Amniotic stem cell (primary cell): ENCODE data around the gene PHF20.
"Not testable (repeated sequence)": the region's sequence is repeated elsewhere in the genome, so short reads cannot be mapped to it uniquely, and the experiment has no call there.

Experiments used
- DNase-seq: peaks from one replicate; lab custom pipeline; 2025; lab: John Stamatoyannopoulos, UW

The PHF20 gene

DNA sequence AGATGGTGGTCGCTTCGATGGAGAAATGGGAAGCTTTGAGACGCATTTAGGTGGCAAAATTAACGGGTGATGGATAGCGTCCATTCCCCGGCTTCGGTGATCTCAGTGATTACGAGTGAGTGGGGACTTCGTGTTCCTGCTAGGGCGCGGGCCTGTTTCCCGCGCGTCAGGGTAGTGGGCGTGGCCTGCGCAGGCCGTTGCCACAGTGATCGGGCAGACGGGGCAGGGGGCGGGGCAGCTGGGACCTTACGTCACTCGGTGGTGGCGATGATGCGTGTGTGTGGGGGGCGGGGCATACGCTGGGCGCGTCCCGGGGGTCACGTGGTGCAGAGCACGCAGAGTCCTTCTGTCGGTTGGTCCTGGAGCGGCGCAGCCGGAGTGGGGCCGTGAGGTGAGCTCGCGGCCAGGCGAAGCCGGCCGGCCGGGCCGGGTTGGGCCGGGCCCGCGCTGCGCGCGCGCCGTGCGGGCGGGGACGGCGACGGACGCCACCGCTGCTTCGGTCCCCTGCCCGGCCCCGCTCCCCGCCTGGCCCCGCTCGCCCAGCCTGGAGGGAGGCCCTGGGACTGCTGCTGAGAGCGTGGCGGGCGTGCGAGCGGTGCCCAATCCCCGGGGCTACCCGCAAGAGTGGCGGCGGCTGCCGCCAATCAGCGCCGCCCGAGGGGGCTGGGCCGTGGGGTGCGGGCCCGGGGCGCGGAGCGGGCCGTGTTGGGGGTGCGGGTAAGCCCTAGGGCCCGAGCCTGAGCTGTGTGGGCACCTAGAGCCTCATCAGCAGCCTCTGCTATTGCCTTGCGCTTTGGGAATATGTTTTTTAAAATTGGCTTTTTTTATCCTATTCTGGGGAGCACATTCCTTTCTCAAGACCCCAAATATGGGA is at the start of gene PHF20:
TSS of gene PHF20 (plus strand) at position 327 of the 874 bp plus-strand sequence. CDS start 29,508 bp downstream, outside the sequence.
- peak; percentile 97 for DNase-seq

DNA sequence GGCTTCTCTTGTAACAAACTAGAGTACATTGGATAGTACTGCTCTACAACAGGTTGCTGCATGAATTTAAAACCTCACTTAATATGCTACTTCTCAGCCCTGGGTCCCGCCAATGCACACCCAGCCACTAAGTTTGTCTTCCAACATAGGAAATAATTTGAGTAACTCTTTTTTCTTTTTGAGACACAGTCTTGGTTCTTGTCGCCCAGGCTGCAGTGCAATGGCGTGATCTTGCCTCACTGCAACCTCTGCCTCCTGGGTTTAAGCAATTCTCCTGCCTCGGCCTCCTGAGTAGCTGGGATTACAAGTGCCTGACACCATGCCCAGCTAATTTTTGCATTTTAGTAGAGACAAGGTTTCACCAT is 48.6 kb upstream of the PHF20 start:
- DNase-seq, result not testable (repeated sequence)

DNA sequence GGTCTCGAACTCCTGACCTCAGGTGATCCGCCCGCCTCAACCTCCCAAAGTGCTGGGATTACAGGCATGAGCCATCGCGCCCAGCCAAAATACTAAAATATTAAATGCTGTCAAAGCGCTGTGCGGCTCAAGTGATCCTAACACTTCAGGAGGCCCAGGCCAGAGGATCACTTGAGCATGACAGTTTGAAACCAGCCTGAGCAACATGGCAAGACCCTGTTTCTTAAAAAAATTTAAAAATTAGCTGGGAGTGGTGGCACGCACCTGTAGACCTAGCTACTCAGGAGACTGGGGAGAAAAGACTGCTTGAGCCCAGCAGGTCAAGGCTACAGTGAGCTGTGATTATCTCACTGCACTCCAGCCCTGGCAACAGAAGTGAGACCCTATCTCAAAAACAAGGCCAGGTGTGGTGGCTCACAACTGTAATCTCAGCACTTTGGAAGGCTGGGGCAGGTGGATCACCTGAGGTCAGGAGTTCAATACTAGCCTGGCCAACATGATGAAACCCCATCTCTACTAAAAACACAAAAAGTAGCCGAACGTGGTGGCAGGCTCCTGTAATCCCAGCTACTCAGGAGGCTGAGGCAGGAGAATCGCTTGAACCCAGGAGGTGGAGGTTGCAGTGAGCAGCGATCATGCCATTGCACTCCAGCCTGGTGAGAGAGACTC is 48.0 kb upstream of the PHF20 start:
- DNase-seq, result not testable (repeated sequence)

DNA sequence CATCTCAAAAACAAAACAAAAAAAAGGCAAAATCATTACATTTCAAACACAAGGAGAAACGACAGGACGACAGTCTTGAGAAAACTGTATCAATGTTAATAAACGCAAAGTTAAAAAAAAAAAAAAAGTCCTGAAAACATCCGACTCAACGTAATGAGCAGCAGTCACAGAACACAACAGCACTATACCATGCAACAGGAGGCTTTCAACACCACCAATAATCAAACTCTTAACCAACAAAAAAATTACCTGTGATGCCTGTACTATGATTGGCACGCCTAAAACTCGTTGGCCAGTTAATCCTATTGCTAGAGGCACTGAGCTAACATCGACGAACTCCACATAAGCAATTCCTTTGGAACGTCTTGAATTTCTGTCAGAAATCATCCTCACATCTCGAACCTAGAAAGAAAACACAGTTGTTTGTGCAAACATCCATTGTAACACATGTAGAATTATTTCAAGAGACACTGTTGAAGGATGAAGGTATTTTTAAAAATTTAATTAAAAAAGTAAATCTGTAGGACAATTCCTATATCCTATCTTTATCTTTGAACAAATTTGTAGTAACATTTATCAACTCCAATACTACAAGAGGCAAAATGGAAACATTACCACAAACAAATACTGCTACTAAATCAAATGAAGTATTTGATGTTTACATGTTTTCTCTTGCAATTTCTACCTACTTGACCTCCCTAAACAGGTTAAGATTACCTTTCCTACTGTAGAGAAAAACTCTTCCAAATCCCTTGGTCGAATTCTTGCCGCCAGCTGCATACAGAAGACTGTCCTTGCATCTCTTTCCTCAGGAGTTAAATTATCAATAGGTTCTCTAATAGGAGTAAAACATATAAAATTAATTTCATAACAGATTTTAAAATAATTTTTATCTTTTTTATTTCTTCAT is 47.2 kb upstream of the PHF20 start:
- no peak for DNase-seq

DNA sequence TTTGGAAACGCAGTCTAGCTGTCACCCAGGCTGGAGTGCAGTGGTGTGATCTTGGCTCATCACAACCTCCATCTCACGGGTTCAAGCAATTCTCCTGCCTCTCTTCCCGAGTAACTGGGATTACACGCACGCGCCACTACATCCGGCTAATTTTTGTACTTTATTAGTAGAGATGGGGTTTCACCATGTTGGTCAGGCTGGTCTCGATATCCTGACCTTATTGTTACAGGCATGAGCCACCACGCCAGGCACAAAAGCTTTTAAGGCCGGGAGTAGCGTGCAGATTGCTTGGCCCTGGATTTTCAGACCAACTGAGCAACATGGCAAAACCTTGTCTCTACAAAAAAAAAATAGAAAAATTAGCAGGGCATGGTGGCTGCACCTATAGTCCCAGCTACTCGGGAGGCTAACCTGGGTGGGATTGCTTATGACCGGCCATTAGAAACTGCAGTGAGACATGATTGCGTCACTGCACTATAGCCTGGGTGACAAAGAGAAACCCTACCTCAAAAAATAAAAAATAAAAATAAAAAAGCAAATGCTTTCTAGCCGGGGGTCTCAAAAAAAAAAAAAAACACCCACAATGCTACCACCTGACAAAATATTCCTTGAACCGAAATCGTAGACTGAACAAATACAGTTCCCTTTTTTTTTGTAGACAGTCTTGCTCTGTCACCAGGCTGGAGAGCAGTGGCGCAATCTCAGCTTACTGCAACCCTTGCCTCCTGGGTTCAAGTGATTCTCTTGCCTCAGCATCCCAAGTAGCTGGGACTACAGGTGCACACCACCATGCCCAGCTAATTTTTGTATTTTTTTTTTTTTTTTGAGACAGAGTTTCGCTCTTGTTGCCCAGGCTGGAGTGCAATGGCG is 44.7 kb upstream of the PHF20 start:
- DNase-seq, result no peak

DNA sequence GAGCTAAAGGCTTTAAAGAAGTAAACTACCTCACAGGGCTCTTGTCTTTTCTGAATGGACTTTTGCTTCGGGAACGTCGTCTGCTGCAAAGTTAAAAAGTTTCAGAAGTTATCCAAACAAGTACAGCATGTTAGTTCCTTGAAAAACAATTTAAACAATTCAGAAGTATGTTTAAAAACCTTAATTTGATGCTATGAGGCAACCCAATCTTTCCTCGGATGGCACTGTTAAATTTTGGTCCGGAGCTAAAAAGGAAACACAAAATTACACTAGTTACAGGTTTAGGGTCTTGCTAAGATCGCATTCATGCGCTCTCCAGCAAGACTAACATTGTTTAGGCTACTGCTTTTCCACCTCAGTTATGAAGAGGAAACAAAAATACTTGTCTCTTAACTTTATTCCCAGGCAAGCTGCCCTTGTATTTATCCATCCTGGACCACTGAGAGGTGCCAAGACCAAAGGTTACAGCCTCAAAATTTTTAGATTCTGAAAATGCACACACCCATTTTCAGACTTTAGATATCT is 42.5 kb upstream of the PHF20 start:
- no peak for DNase-seq

DNA sequence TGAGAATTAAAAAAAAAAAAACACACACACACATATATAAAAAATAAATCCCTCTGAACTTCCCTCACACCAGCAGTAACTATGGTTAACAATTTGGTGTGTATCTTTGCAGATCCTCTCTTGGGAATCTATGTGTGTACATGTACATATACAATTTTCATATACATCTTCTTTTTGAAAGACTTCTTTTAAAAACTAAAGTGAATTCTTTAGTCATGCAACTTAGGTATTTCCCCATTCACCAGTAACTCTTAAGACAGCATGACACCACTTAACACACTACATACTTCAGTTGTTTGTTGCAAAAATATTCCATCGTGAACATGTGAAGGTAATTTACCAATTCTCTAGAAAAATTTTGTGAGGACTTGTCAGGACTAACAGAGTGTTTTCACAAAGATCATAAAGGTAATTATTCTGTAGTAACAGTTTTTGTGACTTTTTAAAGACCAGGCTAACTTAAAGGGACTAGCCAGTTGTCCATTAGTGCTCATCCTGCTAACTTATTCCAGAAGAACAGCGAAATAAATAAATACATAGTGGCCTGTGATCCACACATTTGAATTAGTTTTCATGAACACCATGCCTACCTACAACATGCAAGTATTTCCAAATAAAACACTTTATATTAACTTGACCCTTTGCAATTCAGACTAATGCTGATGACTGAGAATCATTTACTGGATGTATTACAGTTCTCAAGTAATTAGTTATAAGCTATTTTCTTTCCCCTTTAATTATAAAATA is 41.8 kb upstream of the PHF20 start:
- DNase-seq, result no peak

DNA sequence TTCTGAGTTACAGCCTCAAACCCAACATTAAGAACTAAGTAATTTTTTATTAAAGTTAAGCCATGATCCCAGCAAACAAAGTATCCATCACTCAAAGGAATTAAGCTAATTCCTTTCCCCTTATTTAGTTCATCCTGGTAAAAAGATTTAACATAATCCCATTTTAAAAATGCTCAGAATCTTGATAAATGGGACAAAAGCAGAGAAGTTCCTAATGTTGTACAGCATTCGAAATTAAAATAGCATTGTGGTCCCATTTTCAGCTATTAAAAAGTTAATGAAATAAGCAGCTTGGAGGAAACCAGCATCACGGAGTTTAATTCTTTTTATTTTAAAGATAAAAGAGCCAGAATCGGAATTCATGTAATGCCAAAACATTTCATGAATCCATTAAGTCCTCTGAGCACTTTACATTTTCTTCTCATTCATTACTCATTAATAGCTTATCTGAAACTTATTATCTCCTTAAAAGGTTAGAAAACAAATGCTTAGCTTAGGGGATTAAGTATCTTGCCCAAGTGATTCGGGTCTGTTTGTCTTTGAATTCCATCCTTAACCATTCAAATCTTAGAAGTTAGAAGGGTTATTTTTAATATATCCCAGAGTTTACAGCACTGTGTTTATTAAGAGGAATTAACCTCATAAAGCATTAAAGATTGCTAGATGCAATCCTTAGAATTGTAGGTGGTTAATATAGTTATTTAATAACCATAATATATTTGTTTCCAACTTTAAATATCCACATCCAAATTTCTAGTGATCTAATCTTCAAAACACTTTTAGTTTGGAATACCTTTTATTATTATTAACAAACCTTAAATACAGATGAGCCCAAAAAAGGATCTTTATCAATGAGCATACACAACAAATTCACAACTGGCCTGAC is 41.0 kb upstream of the PHF20 start:
- no peak for DNase-seq

DNA sequence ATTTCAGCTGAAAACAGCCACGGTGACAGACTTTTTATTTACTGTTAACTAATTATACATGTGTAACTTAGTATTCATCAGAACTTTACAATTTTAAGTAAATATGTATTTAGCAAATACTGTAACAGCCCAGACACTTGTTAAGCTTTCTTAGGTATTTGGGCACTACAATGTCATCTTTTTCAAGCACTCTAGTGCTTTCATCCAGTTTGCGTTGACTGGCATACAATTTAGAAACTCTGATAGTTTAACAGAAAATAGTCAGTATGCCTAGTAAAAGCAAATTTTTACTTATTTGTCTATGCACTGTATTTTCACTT is 40.4 kb upstream of the PHF20 start:
- no peak for DNase-seq

DNA sequence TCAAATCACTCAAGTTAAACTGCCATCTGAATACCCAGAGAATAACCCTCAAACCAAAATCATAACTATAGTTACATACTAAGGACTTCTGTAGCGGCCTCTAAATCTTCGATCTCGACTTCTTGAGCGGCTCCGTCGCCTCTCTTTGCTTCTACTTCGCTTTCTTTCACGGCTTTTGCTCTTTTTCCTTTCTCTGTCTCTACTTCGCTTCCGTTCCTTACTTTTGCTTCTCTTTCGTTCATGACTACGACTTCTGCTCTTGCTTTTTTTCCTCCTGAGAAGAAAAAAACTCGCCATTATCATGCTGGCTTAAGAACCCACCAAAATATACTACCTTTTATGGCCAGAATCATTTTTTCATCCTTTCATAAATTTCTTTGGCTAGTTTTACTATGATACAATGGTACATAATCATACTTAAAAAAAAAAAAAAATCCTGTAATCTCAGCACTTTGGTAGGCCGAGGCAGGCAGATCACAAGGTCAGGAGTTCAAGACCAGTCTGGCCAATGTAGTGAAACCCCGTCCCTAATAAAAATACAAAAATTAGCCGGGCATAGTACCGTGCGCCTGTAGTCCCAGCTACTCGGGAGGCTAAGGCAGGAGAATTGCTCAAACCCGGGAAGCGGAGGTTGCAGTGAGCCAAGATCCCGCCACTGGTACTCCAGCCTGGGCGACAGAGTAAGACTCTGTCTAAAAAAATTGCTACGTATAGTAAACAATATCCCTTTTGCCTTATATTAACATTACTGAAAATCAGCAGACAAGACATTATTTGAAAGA is 39.8 kb upstream of the PHF20 start:
- DNase-seq, result no peak

DNA sequence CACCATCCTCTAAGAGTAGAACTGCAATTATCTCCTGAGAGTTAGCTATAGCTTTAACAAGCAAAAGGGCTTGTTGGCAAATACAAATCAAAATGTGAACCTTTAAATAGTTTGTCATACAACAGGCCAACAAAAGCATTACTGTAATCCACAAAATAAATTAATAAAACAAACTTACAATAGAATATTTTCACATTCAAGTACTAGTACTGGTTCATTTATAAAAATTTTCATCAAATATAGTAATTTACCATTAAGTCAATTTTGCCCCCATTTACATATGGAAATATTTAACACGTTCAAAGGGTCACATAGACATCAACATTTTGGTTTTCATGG is 39.2 kb upstream of the PHF20 start:
- no peak for DNase-seq

DNA sequence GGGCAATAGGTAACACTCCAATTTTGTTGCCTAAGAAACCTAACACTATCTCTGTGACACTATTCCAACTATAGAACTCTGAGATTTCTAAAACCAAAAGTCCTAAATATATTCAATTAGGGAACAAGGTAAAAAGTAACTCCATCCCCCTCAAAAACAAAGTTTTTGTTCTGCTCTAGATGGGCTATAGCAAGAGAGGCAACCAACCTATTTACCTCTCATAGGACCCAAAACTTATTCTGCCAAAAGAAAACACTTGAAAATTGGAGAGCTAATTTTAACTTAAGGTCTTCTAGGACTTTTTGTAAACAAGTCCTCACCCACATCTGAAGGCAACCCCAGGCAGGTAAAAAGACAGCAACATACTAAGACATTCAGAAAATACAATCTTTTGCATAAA is 37.4 kb upstream of the PHF20 start:
- no peak for DNase-seq

DNA sequence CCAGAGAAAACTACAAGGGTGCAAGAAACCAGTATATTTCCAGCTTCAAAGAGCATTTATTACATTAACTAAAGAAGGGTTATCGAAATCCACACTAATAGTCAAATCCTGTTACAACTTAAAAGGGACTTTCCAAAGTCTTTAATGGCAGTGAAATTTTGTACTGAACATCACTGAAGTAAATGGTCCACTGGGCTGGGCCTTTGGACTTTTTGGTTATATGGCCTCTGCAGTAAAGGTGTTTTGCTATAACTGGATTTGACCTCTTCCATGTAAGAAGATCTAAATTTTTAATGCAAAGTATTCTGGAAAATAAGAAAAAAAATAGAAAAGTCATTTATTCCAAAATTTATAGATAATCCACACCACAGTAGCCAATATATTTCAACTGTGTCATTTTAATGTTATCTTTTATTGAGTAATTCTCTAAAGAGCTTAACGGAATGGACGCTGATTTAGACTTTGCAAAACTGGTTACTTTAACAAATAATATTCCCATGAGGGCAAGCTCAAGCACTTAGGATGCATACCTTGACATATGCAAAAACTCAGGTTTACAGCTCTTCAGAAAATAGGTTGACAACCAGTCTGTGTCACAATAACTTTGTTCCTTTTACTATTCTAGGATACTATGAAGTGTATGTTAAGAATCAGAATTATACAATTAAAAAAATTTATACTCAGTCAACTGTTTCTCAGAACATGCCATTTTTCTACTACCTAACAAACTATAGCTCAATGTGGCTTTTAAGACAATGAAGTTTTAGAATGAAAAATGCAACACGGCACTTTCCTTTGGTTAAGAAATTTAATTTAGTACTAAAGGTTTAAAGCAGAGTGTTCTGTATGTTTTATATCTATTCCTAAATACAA is 36.8 kb upstream of the PHF20 start:
- DNase-seq, result no peak

DNA sequence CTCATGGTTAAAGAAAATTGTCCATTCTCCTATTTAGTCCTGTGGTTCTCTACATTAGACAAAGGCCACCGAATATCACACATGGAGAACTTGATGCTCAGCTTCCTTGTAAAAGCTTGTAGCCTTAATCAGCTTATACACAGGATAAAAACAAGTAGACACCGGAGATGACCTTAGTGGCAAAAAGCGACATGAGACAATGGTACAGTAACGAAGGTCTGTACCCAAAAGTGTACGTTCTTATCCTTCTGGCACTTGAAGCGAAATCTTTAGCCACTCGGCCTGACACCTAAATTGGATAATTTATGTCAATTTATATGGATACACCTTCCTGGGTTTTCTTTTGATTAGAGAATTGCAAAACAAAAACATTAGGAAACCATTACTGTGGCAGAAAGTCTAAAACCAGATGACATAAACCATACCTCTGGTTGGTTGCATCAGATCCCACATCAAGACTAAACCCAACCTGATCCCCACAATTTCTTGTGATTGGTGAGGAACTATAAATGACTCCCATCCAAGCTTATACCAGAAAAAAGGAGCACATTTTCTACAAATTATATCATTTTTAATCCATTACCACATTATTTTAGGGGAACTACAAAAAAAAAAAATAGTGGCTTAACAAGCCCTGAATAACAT is 35.9 kb upstream of the PHF20 start:
- no peak for DNase-seq

DNA sequence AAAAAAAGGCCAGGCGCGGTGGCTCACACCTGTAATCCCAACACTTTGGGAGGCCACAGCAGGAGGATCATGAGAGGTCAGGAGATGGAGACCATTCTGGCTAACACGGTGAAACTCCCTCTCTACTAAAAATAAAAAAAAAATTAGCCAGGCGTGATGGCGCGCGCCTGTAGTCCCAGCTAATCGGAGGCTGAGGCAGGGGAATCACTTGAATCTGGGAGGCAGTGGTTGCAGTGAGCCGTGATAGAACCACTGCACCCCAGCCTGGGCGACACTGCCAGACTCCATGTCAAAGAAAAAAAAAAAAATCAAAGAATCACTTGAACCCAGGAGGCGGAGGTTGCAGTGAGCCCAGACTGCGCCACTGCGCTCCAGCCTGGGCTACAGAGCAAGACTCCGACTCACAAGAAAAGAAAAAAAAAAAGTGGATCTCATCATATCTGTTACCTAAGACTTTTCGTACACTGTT is 33.9 kb upstream of the PHF20 start:
- DNase-seq, result no peak

DNA sequence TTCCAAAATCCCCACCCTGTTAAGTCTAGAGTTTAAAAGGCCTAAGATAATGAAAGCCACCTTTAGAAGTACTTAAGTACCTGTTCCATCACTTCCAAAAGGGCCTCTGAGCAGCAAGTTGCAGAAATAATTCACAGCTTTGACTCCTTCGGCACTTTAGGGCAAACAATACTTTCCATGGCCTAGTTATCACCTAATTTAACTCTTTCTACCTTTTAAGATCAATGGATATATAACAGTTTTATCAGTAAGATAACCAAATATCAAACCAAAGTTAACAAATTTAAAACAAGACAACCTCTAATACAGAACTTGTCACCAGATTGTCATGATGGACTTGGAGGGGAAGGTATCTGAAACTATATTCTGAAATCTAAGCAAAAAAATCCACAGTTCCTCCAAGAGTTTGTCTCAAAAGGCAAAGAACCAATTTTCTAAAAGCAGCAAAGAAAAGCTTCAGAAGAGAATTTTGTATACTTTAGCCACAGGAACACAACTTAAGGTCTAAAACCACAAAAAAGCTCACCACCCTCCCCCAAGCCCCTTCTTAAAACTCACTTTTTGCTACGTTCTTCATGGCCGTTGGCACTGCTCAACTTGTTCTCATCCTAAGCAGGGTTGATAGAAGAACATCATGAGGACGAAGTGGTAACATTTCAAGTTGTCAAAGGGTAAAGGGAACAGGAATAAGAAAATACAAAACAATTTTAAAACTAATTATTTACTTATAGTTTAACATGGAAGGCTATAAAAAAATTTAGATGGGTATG is 33.2 kb upstream of the PHF20 start:
- DNase-seq, result no peak
